ENCODE results near the gene RPSA. TPM values are rescaled to one million over a fixed set of nuclear protein-coding genes. Genes with fewer than 3 reads are reported as not detected.
"Not testable (repeated sequence)": the region's sequence is repeated elsewhere in the genome, so short reads cannot be mapped to it uniquely, and the experiment has no call there.

The RPSA gene
- total RNA-seq, 1 experiment from 2014 or later: 2,455 TPM

DNA sequence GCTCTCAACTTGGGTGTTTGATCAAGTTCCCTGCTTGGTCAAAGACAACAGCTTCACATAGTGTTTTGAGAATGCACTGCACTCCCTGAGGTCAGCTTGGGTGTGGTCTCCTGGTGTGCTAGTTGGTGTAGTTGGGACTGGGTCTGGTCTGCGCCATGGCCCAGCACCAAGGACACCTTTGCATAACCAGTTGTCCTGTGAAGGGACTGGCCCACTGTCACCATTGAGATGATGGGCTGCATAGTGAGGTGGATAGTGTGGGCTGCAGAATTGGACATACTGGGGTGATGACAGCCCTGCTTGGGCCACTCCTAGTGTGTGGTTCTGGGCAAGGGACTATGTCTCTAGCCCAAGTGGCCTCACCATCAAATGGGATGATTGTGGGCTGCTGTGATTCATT is 9.5 kb downstream of the RPSA start (continued):
- TF ChIP-seq, protein P1, sequence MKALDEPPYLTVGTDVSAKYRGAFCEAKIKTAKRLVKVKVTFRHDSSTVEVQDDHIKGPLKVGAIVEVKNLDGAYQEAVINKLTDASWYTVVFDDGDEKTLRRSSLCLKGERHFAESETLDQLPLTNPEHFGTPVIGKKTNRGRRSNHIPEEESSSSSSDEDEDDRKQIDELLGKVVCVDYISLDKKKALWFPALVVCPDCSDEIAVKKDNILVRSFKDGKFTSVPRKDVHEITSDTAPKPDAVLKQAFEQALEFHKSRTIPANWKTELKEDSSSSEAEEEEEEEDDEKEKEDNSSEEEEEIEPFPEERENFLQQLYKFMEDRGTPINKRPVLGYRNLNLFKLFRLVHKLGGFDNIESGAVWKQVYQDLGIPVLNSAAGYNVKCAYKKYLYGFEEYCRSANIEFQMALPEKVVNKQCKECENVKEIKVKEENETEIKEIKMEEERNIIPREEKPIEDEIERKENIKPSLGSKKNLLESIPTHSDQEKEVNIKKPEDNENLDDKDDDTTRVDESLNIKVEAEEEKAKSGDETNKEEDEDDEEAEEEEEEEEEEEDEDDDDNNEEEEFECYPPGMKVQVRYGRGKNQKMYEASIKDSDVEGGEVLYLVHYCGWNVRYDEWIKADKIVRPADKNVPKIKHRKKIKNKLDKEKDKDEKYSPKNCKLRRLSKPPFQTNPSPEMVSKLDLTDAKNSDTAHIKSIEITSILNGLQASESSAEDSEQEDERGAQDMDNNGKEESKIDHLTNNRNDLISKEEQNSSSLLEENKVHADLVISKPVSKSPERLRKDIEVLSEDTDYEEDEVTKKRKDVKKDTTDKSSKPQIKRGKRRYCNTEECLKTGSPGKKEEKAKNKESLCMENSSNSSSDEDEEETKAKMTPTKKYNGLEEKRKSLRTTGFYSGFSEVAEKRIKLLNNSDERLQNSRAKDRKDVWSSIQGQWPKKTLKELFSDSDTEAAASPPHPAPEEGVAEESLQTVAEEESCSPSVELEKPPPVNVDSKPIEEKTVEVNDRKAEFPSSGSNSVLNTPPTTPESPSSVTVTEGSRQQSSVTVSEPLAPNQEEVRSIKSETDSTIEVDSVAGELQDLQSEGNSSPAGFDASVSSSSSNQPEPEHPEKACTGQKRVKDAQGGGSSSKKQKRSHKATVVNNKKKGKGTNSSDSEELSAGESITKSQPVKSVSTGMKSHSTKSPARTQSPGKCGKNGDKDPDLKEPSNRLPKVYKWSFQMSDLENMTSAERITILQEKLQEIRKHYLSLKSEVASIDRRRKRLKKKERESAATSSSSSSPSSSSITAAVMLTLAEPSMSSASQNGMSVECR (CRISPR knock-in tag; IDR thresholded peaks at IDR 0.05; ENCODE audit: borderline replicate concordance): no peak
- TF ChIP-seq MYBL2 (CRISPR knock-in tag; IDR thresholded peaks at IDR 0.05): no peak
- no peak for TF ChIP-seq TCF7 (CRISPR knock-in tag; IDR thresholded peaks at IDR 0.05; ENCODE audit: low read depth)
- peak; percentile 87 for TF ChIP-seq EMX1 (CRISPR knock-in tag; IDR thresholded peaks at IDR 0.05)
- TF ChIP-seq ZNF232 (CRISPR knock-in tag; IDR thresholded peaks at IDR 0.05): no peak

DNA sequence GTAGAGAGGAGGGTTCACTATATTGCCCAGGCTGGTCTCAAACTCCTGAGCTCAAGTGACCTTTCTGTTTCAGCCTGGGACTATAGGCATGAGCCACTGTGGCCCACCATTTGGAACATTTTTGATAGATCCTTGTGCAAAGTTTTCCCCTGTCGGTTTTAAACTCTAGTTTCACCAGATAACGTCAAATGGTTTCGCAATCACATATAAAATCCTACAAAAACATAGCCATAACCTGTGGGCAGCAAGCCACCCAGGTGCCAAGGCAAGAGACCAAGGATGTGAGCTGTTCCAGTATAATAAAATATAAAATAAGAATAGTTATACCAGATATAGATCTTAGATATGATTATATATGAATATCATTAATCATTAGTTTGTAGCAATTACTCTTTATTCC is 10.5 kb downstream of the RPSA start:
- CTCF ChIA-PET: interaction anchor here (0.6 to 3.3 kb wide), 11 partner anchors 10 to 392 kb away, joined by 3 to 17 read pairs (median 4); partner anchors contain the start of gene RPSA
- ATAC-seq; H3K27me3 Mint-ChIP-seq (ENCODE audit: low read depth); POLR2A ChIA-PET; DNase-seq (ENCODE audit: low spot score); H3K27ac Mint-ChIP-seq; H3K4me3 Mint-ChIP-seq; H3K9me3 Mint-ChIP-seq: not testable (repeated sequence)
- H3K36me3 Mint-ChIP-seq: peaks cover 20% of the 10 kb centered on the region
- peaks cover 21% of the 10 kb centered on the region for H3K4me1 Mint-ChIP-seq

DNA sequence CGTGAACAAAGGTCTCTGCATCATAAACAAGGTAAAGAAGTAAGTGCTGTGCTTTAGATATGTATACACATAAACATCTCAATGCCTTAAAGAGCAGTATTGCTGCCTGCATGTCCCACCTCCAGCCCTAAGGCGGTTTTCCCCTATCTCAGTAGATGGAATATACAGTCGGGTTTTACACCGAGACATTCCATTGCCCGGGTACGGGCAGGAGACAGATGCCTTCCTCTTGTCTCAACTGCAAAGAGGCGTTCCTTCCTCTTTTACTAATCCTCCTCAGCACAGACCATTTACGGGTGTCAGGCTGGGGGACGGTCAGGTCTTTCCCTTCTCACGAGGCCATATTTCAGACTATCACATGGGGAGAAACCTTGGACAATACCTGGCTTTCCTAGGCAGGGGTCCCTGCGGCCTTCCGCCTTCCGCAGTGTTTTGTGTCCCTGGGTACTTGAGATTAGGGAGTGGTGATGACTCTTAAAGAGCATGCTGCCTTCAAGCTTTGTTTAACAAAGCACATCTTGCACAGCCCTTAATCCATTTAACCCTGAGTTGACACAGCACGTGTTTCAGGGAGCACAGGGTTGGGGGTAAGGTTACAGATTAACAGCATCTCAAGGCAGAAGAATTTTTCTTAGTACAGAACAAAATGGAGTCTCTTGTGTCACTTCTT is 12.2 kb downstream of the RPSA start:
- CTCF ChIA-PET; DNase-seq (ENCODE audit: low spot score); POLR2A ChIA-PET; H3K4me3 Mint-ChIP-seq; H3K9me3 Mint-ChIP-seq; H3K36me3 Mint-ChIP-seq; ATAC-seq; H3K27me3 Mint-ChIP-seq (ENCODE audit: low read depth): not testable (repeated sequence)
- Mint-ChIP-seq H3K4me1 (peaks cover 21% of the 10 kb centered on the region), H3K27ac (peak overlapping the region; percentile 77)
- TF ChIP-seq, protein P2, sequence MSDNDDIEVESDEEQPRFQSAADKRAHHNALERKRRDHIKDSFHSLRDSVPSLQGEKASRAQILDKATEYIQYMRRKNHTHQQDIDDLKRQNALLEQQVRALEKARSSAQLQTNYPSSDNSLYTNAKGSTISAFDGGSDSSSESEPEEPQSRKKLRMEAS (CRISPR knock-in tag; IDR thresholded peaks at IDR 0.05): peak; percentile 47; the same call in 1 of the 2 replicates

DNA sequence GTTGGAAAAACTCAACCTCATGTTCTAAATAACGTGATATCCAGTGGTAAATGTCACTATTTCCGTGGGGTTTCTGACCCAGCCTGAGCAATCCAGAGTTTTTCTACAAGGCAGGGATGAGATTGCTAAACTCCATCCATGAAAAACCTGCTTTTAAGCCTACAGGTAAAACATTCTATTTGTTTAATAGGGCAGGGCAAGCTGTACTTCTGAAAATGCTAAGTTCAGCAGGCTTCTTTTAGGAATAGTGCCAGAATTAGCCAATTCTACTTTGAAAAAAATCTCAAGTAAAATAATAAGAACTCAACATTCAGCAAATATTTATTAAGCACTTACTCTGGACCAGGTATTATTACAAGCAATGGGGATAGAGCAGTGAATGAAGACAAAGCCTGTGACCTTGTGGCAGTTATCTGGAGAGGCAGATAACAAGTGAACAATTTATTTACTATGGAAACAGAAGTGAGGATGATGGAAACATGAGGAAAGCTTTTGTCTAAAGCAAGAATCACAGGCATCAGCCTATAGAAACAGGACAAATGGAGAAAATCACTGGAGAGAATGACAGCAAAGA is 13.3 kb downstream of the RPSA start:
- Mint-ChIP-seq H3K36me3 (peaks cover 2% of the 10 kb centered on the region; the same call in 1 of the 2 replicates), H3K9me3 (peaks cover 5% of the 10 kb centered on the region; the same call in 1 of the 2 replicates), H3K4me3 (no peak overlapping the region), H3K27ac (no peak overlapping the region), H3K27me3 (ENCODE audit: low read depth) (no peaks in the 10 kb centered on the region; the same call in 1 of the 2 replicates), H3K4me1 (peaks cover 21% of the 10 kb centered on the region)
- CTCF ChIA-PET: no interaction called here
- DNase-seq (ENCODE audit: low spot score) (no peak), ATAC-seq (no peak)
- POLR2A ChIA-PET: no interaction called here
- TF ChIP-seq ZNF671 (CRISPR knock-in tag; IDR thresholded peaks at IDR 0.05) (no peak), EMX1 (CRISPR knock-in tag; IDR thresholded peaks at IDR 0.05) (no peak), NFYB (CRISPR knock-in tag; conservative IDR thresholded peaks at IDR 0.05; ENCODE audit: low read depth) (no peak), TEAD1 (CRISPR knock-in tag; IDR thresholded peaks at IDR 0.05) (no peak), ZNF317 (CRISPR knock-in tag; IDR thresholded peaks at IDR 0.05; ENCODE audit: borderline replicate concordance, low read depth) (no peak), FOXK1 (CRISPR knock-in tag; IDR thresholded peaks at IDR 0.05) (no peak), ZNF423 (CRISPR knock-in tag; IDR thresholded peaks at IDR 0.05) (no peak)
- TF ChIP-seq, protein P3, sequence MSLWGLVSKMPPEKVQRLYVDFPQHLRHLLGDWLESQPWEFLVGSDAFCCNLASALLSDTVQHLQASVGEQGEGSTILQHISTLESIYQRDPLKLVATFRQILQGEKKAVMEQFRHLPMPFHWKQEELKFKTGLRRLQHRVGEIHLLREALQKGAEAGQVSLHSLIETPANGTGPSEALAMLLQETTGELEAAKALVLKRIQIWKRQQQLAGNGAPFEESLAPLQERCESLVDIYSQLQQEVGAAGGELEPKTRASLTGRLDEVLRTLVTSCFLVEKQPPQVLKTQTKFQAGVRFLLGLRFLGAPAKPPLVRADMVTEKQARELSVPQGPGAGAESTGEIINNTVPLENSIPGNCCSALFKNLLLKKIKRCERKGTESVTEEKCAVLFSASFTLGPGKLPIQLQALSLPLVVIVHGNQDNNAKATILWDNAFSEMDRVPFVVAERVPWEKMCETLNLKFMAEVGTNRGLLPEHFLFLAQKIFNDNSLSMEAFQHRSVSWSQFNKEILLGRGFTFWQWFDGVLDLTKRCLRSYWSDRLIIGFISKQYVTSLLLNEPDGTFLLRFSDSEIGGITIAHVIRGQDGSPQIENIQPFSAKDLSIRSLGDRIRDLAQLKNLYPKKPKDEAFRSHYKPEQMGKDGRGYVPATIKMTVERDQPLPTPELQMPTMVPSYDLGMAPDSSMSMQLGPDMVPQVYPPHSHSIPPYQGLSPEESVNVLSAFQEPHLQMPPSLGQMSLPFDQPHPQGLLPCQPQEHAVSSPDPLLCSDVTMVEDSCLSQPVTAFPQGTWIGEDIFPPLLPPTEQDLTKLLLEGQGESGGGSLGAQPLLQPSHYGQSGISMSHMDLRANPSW (CRISPR knock-in tag; conservative IDR thresholded peaks at IDR 0.05; ENCODE audit: low read depth): no peak
- TF ChIP-seq, protein P4, sequence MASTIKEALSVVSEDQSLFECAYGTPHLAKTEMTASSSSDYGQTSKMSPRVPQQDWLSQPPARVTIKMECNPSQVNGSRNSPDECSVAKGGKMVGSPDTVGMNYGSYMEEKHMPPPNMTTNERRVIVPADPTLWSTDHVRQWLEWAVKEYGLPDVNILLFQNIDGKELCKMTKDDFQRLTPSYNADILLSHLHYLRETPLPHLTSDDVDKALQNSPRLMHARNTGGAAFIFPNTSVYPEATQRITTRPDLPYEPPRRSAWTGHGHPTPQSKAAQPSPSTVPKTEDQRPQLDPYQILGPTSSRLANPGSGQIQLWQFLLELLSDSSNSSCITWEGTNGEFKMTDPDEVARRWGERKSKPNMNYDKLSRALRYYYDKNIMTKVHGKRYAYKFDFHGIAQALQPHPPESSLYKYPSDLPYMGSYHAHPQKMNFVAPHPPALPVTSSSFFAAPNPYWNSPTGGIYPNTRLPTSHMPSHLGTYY (CRISPR knock-in tag; IDR thresholded peaks at IDR 0.05): no peak
- TF ChIP-seq, protein P5, sequence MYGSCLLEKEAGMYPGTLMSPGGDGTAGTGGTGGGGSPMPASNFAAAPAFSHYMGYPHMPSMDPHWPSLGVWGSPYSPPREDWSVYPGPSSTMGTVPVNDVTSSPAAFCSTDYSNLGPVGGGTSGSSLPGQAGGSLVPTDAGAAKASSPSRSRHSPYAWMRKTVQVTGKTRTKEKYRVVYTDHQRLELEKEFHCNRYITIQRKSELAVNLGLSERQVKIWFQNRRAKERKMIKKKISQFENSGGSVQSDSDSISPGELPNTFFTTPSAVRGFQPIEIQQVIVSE (CRISPR knock-in tag; IDR thresholded peaks at IDR 0.05; ENCODE audit: borderline replicate concordance): no peak
- TF ChIP-seq, protein P6, sequence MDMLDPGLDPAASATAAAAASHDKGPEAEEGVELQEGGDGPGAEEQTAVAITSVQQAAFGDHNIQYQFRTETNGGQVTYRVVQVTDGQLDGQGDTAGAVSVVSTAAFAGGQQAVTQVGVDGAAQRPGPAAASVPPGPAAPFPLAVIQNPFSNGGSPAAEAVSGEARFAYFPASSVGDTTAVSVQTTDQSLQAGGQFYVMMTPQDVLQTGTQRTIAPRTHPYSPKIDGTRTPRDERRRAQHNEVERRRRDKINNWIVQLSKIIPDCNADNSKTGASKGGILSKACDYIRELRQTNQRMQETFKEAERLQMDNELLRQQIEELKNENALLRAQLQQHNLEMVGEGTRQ (CRISPR knock-in tag; IDR thresholded peaks at IDR 0.05): no peak

All from WTC11 (cell line).